Cortex of kidney (tissue), 1 donor: ENCODE results near the gene MCFD2.
"Not testable (repeated sequence)": the region's sequence is repeated elsewhere in the genome, so short reads cannot be mapped to it uniquely, and the experiment has no call there.

Experiments
- DNase-seq: peaks from one replicate; lab custom pipeline; 2025; lab: John Stamatoyannopoulos, UW

The MCFD2 gene

DNA sequence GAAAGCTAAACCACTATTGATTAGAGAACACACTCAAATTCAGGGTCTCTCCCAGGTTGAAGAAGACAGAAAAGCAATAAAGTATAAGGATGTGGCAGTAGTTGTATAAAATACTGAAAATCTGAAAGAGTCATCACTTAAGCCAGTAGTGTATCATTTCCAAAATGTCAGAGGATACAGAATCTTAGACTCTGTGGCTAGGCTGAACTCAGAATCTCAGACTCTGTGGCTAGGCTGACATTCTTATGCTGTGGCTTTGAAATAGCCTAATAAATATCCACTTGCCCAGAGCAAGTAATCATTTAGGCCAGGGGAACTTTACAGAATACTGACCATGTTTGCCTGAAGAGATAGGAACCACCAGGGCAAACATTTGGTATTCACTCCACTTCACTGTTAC, 13.1 kb downstream of the MCFD2 start:
- DNase-seq, result no peak

DNA sequence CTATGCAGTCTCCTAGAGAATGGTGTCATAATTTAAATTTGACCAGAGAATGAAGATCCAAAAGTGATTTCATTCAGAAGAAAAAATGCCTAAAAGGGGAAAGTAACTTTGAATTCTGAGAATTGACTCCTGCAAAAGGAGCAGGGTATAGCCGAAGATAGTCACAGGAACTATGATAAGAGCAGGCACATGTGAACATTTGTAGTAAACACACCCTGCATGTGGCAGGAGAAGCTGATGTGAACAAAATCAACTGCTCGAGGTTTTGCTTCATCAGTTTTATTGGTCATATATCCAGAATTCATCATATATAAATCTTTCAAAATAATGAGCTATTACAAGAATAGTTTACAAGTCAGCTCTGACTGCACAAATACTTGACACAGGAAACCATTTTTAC, 14.0 kb downstream of the MCFD2 start:
- no peak for DNase-seq

DNA sequence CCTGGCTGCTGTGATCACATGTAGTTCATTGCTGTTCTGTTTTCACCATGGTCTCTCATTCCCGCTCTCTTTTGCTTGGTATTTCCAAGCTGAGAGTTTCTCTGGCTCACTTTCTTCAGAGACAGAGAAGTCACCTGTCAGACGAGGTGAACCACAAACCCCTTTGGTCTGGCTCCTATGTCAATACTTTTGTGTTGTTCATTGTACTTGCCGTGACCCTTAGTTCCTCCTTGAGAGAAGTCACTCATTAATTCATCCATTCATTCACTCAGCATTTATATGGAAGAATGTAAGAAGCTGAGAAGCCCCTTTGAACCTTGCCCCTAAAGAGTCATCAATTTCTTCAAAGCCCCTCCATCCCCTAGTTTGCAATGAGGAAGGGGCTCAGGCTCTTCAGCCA, 15.2 kb downstream of the MCFD2 start:
- no peak for DNase-seq

- DNase-seq, result no peak
These were observed 16.6 kb downstream of the MCFD2 start for GRCh38 chr2:46899053-46899452.

GRCh38 chr2:46898024-46898423, 17.6 kb downstream of the MCFD2 start:
- DNase-seq, result no peak

GRCh38 chr2:46893269-46893939, 22.2 kb downstream of the MCFD2 start:
- no peak for DNase-seq

GRCh38 chr2:46891956-46892553, 23.6 kb downstream of the MCFD2 start:
- DNase-seq, result no peak

- no peak for DNase-seq
These were observed 27.1 kb downstream of the MCFD2 start for GRCh38 chr2:46888421-46888952.

DNA sequence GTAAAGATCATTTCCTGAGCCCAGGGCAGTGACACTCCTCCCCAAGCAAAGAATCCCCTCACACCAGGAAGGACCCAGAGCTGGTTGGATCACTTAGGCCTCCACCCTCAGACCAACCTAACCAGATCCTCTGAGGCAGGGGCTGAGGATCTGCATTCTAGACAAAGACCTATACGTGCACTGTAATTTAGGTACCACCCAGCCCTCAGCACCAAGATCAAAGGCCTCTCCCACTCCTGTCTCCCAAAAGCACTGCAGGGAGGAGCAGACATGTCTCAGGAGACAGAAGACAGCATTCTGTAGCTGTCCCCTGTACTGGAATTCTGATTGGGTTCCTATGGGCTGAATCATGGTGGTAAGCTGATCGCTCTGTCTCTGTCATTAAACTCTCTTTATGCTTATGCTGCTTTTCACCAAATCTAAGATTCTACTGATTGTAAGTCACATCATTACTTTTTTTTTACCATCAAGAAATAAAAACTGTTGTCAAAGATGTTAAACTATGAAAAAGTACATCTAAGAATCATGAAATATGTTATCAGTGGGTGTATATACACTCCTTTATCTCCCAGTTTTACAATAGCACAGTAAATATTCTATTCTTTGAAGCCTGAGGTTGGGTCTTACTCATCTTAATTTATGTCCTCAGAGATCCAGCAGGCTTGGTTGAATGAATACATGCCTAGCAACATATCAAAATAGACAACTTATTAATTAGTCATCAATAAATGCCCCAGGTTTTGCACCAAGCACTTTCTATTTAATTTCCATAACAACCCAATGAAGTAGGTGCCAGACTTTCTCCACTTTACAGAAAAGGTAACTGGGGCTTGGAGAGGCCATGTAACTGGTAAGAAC, 28.3 kb downstream of the MCFD2 start:
- no peak for DNase-seq

- DNase-seq, result no peak
These were observed 29.2 kb downstream of the MCFD2 start for GRCh38 chr2:46886268-46887027.

GRCh38 chr2:46885376-46885775, 30.2 kb downstream of the MCFD2 start:
- DNase-seq, result no peak

GRCh38 chr2:46879511-46879910, 36.1 kb downstream of the MCFD2 start:
- DNase-seq, result no peak

DNA sequence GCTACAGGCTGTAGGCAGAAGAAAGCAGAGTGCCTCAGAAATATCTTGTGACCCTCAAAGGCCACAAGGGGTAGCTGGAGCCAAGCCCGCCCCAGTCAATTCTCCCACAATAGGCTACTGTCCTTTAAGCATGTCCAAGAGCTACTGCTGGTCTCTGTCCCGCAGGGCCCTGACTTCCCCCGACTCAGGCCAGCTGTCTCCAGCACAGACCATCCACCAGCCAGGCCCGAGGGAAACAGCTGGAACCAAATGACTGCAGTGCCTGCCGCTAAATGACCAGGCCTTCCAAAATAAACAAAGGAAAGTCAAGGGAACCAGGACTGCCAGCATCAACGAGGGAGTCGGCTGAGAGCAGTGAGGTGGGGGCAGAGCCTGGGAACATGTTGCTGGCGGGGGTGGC, 36.7 kb downstream of the MCFD2 start:
- DNase-seq, result no peak

- DNase-seq, result no peak
These were observed 37.2 kb downstream of the MCFD2 start for GRCh38 chr2:46878240-46878877.

GRCh38 chr2:46877619-46878113, 37.9 kb downstream of the MCFD2 start:
- DNase-seq, result no peak

- DNase-seq, result no peak
These were observed 38.7 kb downstream of the MCFD2 start for GRCh38 chr2:46876741-46877384.

GRCh38 chr2:46875962-46876689, 39.5 kb downstream of the MCFD2 start:
- DNase-seq, result not testable (repeated sequence)

DNA sequence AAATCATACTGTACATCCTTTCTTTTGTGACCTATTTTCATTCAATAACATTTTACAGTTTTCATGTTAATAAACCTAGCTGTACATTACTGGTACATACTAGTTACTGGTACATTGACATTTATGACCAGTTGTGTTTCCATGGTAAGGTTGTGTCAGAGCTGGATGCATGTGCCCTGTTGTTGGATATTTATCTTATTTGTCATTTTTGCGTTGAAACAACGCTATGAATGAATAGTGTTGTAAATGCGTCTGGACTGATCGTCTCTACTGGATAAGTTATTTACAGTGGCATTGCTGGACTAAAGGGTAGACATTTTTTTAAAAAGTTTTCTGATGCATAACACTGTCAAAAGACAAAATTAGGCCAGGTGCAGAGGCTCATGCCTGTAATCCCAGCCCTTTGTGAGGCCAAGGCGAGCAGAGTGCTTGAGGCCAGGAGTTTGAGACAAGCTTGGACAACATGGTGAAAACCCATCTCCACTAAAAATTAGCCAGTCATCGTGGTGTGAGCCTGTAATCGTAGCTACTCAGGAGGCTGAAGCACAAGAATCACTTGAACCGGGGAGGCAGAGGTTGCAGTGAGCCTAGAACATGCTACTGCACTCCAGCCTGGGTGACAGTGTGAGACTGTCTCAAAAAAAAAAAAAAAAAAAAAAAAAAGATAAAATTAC, 40.2 kb downstream of the MCFD2 start:
- DNase-seq, result no peak

DNA sequence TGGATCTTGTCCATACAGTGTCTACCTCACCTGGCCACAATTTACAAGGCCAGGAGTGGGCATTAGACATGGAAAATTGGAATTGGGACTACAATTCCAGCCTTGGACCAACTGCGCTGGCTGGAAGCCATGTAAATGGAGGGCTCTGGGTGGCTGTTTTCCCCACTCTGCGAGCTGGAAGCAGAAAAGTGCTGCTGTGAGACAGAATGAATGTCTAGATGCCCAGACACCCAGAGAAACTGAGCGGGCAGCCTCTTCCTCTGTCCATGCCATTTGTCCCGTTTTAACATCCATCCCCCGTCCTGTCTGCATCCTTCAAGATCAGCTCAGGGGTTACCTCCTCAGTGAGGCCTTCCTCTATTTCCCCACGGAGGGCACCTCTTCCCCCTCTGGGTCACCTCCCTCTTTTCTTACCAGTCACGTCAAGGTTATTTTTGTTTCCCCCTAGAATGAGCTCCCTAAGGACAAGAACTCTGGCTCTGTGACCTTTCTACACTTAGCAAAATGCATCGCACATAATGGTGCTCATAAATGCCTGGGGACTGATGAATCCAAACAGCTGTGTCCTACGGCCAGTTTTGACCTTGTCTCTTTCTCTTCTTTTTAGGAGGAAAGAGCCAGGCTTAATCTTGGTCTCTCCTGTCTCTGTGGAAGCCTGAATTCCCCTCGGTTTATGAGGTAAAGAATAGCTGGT, 41.2 kb downstream of the MCFD2 start:
- DNase-seq, result no peak
